Trophoblast cell (in vitro differentiated cells and primary cell): ENCODE data around the gene C19orf38. TPM values are rescaled to one million over a fixed set of nuclear protein-coding genes. Genes with fewer than 3 reads are reported as not detected.

Experiments
- DNase-seq, 2 donors: peaks; one replicate each; pipeline ENCODE4 v3.0.0-alpha.2; 2016
- H2AFZ ChIP-seq: 2 replicates; pipeline ENCODE4 v1.6.1; 2013; ENCODE audit warnings: low read length, moderate library complexity, mild to moderate bottlenecking; ENCODE audit not compliant: insufficient read depth, poor library complexity
- H2AK5ac ChIP-seq: 2 replicates; pipeline ENCODE4 v1.6.1; 2013; ENCODE audit warnings: mild to moderate bottlenecking, low read length
- H2BK120ac ChIP-seq: 2 replicates; pipeline ENCODE4 v1.6.1; 2013; ENCODE audit warnings: low read length, mild to moderate bottlenecking, moderate library complexity; ENCODE audit not compliant: insufficient read depth, poor library complexity
- H2BK12ac ChIP-seq: 2 replicates; pipeline ENCODE4 v1.6.1; 2013; ENCODE audit warnings: mild to moderate bottlenecking, low read length, moderate library complexity
- H2BK5ac ChIP-seq: 2 replicates; pipeline ENCODE4 v1.6.1; 2013; ENCODE audit warnings: low read length, low read depth, moderate library complexity, mild to moderate bottlenecking; ENCODE audit not compliant: poor library complexity
- H3K14ac ChIP-seq: 2 replicates; pipeline ENCODE4 v1.6.1; 2013; ENCODE audit warnings: mild to moderate bottlenecking, low read length
- H3K18ac ChIP-seq: 2 replicates; pipeline ENCODE4 v1.6.1; 2013; ENCODE audit warnings: mild to moderate bottlenecking, low read length
- H3K23ac ChIP-seq: 2 replicates; pipeline ENCODE4 v1.6.1; 2013; ENCODE audit warnings: low read length
- H3K27ac ChIP-seq: 2 replicates; pipeline ENCODE4 v1.5.1; 2013; ENCODE audit warnings: low read depth, mild to moderate bottlenecking, inconsistent platforms, low read length, moderate library complexity
- H3K27me3 ChIP-seq: 2 replicates; pipeline ENCODE4 v1.6.1; 2013; ENCODE audit warnings: inconsistent platforms, mild to moderate bottlenecking, low read length, moderate library complexity; ENCODE audit not compliant: insufficient read depth
- H3K36me3 ChIP-seq, 2 experiments: 1 replicate in 1 of 2; 2 replicates in 1 of 2; pipeline ENCODE4 v1.6.1; 2013; ENCODE audit warnings: low read length in 2 of 2, mild to moderate bottlenecking in 2 of 2, moderate library complexity in 1 of 2; ENCODE audit not compliant: insufficient read depth in 2 of 2, control insufficient read depth in 1 of 2
- H3K4ac ChIP-seq: 2 replicates; pipeline ENCODE4 v1.6.1; 2013; ENCODE audit warnings: low read depth, mild to moderate bottlenecking, low read length, moderate library complexity
- H3K4me1 ChIP-seq, 2 experiments: 1 replicate in 1 of 2; 2 replicates in 1 of 2; pipeline ENCODE4 v1.6.1; 2013; ENCODE audit warnings: low read length in 2 of 2, mild to moderate bottlenecking in 2 of 2, moderate library complexity in 1 of 2; ENCODE audit not compliant: insufficient read depth in 2 of 2, control insufficient read depth in 1 of 2
- H3K4me2 ChIP-seq: 2 replicates; pipeline ENCODE4 v1.6.1; 2013; ENCODE audit warnings: inconsistent platforms, mild to moderate bottlenecking, low read length, moderate library complexity
- H3K4me3 ChIP-seq: 2 replicates; pipeline ENCODE4 v1.5.1; 2013; ENCODE audit warnings: mild to moderate bottlenecking, low read depth, low read length, inconsistent platforms
- H3K79me1 ChIP-seq: one replicate; pipeline ENCODE4 v1.6.1; 2013; ENCODE audit warnings: low read length
- H3K79me2 ChIP-seq: 2 replicates; pipeline ENCODE4 v1.6.1; 2013; ENCODE audit warnings: low read length, mild to moderate bottlenecking; ENCODE audit not compliant: control insufficient read depth, insufficient read depth, poor library complexity
- H3K9ac ChIP-seq: 2 replicates; pipeline ENCODE4 v1.6.1; 2013; ENCODE audit warnings: mild to moderate bottlenecking, low read length
- H3K9me3 ChIP-seq: 2 replicates; pipeline ENCODE4 v1.6.1; 2013; ENCODE audit warnings: low read depth, mild to moderate bottlenecking, control low read depth, inconsistent platforms, low read length; ENCODE audit not compliant: insufficient read depth
- H4K12ac ChIP-seq: 2 replicates; pipeline ENCODE4 v1.6.1; 2013; ENCODE audit warnings: low read depth, mild to moderate bottlenecking, low read length, moderate library complexity
- H4K8ac ChIP-seq: 2 replicates; pipeline ENCODE4 v1.6.1; 2013; ENCODE audit warnings: low read depth, mild to moderate bottlenecking, low read length, moderate library complexity
- H4K91ac ChIP-seq: one replicate; pipeline ENCODE4 v1.6.1; 2013; ENCODE audit warnings: low read depth, mild to moderate bottlenecking, low read length, moderate library complexity
- WGBS: extraction: QIAGEN DNeasy Blood & Tissue Kit; methylation state at CpG from one replicate; pipeline ENCODE4 v1.1.7; 2013; ENCODE audit warnings: missing lambda C conversion rate; ENCODE audit not compliant: insufficient read length, insufficient coverage; ENCODE audit errors: extremely low coverage; 5-methylcytosine and 5-hydroxymethylcytosine counted together
- polyA plus RNA-seq: library from polyadenylated mRNA; stranded (reverse); fragments of 200-250 nt; gene quantifications from 2 replicates; pipeline ENCODE4 v1.2.3, GENCODE V29; 2013

Gene C19orf38, protein sequence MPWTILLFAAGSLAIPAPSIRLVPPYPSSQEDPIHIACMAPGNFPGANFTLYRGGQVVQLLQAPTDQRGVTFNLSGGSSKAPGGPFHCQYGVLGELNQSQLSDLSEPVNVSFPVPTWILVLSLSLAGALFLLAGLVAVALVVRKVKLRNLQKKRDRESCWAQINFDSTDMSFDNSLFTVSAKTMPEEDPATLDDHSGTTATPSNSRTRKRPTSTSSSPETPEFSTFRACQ
- 0.38 and 0.44 TPM in 2 replicates for polyA plus RNA-seq

DNA sequence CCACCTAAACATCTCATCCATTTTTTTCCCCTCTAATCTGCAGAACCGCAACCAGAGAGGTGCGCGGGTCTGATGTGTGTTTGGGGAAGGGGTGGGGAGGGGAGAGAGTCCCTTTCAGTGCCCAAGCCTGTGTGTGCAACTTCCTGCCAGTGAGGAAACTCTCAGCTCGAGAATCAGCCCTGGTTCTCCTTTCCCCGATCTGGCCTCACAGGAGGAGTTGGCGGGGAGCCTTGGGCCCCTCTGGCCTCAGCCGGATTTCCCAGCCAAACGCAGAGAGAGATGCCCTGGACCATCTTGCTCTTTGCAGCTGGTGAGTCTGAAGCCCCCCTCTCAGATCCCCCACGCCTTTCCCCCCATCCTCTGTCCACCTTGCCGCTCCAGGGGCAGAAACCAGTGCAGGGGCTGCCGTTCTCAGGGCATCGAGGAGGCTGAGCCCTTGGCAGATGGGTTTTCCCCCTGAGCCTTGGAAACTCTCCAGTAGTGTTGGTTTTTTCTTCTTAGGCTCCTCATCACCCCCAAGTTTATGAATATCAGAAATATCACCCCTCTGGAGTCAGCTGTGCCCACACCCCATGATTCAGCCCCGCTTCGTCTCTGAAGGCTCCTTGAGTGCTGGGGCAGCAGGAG lies at the start of gene C19orf38:
Gene C19orf38 (plus strand): TSS at position 186 of the 627 bp plus-strand sequence. CDS start 94 bp downstream, at position 280.
- no peaks in the 10 kb centered on the region for H3K27me3 ChIP-seq
- WGBS, result no CpG with 5 or more reads among the region's 14 CpGs
- H3K9me3 ChIP-seq, result peaks cover 3% of the 10 kb centered on the region
- H3K18ac ChIP-seq, result no peak within 1 kb of the TSS
- H2BK12ac ChIP-seq, result no peak within 1 kb of the TSS
- no peak within 1 kb of the TSS for H3K27ac ChIP-seq
- no peak within 1 kb of the TSS for H4K91ac ChIP-seq
- H3K14ac ChIP-seq, result no peak within 1 kb of the TSS
- no peak within 1 kb of the TSS for H3K23ac ChIP-seq
- H2AK5ac ChIP-seq, result no peak within 1 kb of the TSS
- H2BK120ac ChIP-seq, result no peak within 1 kb of the TSS
- no peak within 1 kb of the TSS for H4K8ac ChIP-seq
- no peak within 1 kb of the TSS for H2AFZ ChIP-seq
- no peaks in the 10 kb centered on the region for H3K79me1 ChIP-seq
- H3K4me3 ChIP-seq, result no peak within 1 kb of the TSS
- DNase-seq, result no peak
- H3K79me2 ChIP-seq, result no peaks in the 10 kb centered on the region
- H3K4me2 ChIP-seq, result no peak within 1 kb of the TSS
- no peaks in the 10 kb centered on the region for H3K36me3 ChIP-seq
- no peak within 1 kb of the TSS for H3K9ac ChIP-seq
- H3K4me1 ChIP-seq, result no peaks in the 10 kb centered on the region
- H3K4ac ChIP-seq, result no peak within 1 kb of the TSS
- no peak within 1 kb of the TSS for H4K12ac ChIP-seq
- H2BK5ac ChIP-seq, result no peak within 1 kb of the TSS

DNA sequence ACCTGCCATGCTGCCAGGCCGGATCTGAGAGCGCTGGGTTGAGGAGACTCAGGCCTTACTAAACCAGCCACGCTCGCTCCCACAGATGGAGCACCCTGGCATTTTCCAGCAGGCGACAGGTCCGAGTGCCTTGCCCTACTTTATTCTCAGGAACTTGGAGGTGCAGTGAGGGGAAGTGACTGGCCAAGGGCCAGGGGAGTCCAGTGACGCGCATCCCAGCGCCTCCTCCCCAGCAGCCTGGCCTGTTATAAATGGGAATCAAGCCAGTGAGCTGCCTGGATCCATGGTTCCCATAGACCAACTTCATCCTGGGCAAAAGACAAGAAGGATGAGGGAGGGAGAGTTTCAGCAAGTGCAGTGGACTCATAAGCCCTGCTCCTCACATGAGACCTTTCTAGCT lies 47.7 kb upstream of the C19orf38 start:
- no peak overlapping the region for H3K4ac ChIP-seq
- no peak overlapping the region for H2AFZ ChIP-seq
- H3K4me1 ChIP-seq, result no peaks in the 10 kb centered on the region
- H3K23ac ChIP-seq, result no peak overlapping the region
- H2BK12ac ChIP-seq, result no peak overlapping the region
- no peak for DNase-seq
- H3K27ac ChIP-seq, result no peak overlapping the region
- H3K9me3 ChIP-seq, result no peaks in the 10 kb centered on the region
- no peak overlapping the region for H3K4me2 ChIP-seq
- H4K91ac ChIP-seq, result no peak overlapping the region
- H3K14ac ChIP-seq, result no peak overlapping the region
- H3K4me3 ChIP-seq, result no peak overlapping the region
- no peak overlapping the region for H4K12ac ChIP-seq
- no peaks in the 10 kb centered on the region for H3K79me2 ChIP-seq
- no peak overlapping the region for H4K8ac ChIP-seq
- WGBS, result no CpG with 5 or more reads among the region's 9 CpGs
- H2BK120ac ChIP-seq, result no peak overlapping the region
- H3K36me3 ChIP-seq, result peaks cover 78 to 88% of the 10 kb centered on the region in 2 experiments
- no peak overlapping the region for H3K9ac ChIP-seq
- no peak overlapping the region for H3K18ac ChIP-seq
- no peak overlapping the region for H2BK5ac ChIP-seq
- H2AK5ac ChIP-seq, result no peak overlapping the region
- H3K27me3 ChIP-seq, result no peaks in the 10 kb centered on the region
- H3K79me1 ChIP-seq, result no peaks in the 10 kb centered on the region

DNA sequence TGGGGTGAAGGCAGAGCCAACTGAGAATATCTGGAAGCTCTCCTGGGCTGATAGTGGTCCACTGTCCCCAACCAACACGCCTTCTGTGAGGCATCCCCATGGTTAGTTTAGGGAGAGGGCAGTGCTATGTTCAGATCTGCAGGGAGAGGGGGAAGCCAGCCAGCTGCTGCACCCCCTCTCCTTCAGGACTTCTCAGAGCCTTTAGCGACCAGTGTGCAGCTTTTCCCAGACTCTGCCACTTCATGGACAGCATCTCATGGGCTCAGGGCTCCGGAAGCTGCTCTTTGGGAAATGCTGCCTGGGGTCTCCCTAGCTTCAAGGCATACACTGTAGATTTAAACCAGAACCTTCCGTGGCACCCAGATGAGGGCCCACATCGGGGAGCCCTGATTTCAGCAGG lies 45.7 kb upstream of the C19orf38 start:
- Histone ChIP-seq H3K9ac (no peak overlapping the region), H3K18ac (no peak overlapping the region), H4K91ac (no peak overlapping the region), H2AK5ac (no peak overlapping the region), H2BK120ac (no peak overlapping the region), H2AFZ (no peak overlapping the region), H3K4me3 (no peak overlapping the region), H3K79me2 (no peaks in the 10 kb centered on the region), H3K4me1 (no peaks in the 10 kb centered on the region), H3K4ac (no peak overlapping the region), H3K79me1 (no peaks in the 10 kb centered on the region), H3K27ac (no peak overlapping the region), H2BK5ac (no peak overlapping the region), H3K36me3 (peaks cover 68 to 75% of the 10 kb centered on the region in 2 experiments), H3K14ac (no peak overlapping the region), H3K4me2 (no peak overlapping the region), H3K23ac (no peak overlapping the region), H2BK12ac (no peak overlapping the region), H3K9me3 (no peaks in the 10 kb centered on the region), H3K27me3 (no peaks in the 10 kb centered on the region), H4K8ac (no peak overlapping the region), H4K12ac (no peak overlapping the region)
- WGBS, result no CpG with 5 or more reads among the region's 5 CpGs
- DNase-seq, result no peak

DNA sequence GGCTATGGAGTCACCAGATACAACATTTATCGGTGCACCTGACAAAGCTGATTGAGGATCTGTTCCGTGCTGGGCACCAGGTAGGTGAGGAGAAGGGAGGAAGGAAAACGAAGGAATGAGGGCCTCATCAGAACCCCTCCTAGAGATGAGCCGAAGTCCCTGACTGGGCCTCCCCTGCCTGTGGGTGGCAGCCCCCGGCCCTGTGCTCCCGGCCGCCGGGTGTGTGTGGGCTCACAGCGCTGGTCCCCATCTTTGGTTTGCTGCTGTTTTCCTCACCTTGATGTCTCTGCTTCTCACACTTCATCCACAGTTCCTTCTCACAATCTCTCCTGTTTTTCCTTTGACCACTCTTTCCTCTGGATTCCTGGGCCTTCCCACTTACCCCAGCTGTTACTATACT lies 45.0 kb upstream of the C19orf38 start:
- Histone ChIP-seq H2AFZ (no peak overlapping the region), H4K12ac (no peak overlapping the region), H3K14ac (no peak overlapping the region), H3K27ac (no peak overlapping the region), H3K9me3 (no peaks in the 10 kb centered on the region), H3K9ac (no peak overlapping the region), H3K79me1 (no peaks in the 10 kb centered on the region), H4K91ac (no peak overlapping the region), H3K79me2 (no peaks in the 10 kb centered on the region), H2BK12ac (no peak overlapping the region), H3K27me3 (no peaks in the 10 kb centered on the region), H3K4me1 (no peaks in the 10 kb centered on the region), H2BK120ac (no peak overlapping the region), H3K36me3 (peaks cover 63 to 67% of the 10 kb centered on the region in 2 experiments), H3K4me2 (no peak overlapping the region), H2BK5ac (no peak overlapping the region), H4K8ac (no peak overlapping the region), H3K23ac (no peak overlapping the region), H3K4ac (no peak overlapping the region), H2AK5ac (no peak overlapping the region), H3K18ac (no peak overlapping the region), H3K4me3 (no peak overlapping the region)
- whole genome bisulfite sequencing, result no CpG with 5 or more reads among the region's 9 CpGs
- no peak for DNase-seq
